Testis (tissue), 2 donors: ENCODE data around the gene STEAP2.

ENCODE experiments used
- POLR2A ChIP-seq: fragments of 450-650 bp; IDR thresholded peaks from one replicate; pipeline ENCODE4 v1.6.1; 2017; ENCODE audit warnings: antibody characterized with exemption, mild to moderate bottlenecking, moderate library complexity
- TF ChIP-seq, protein P1 (sequence below), 3 experiments: fragments of 450-650 bp in 2 of 3; fragments of 200-600 bp in 1 of 3; sonication (generic) in 1 of 3; IDR thresholded peaks; one replicate each; pipeline ENCODE4 v1.5.1; 2016 to 2019; ENCODE audit warnings: antibody characterized with exemption in 3 of 3, mild to moderate bottlenecking in 2 of 3, moderate library complexity in 1 of 3

DNA sequence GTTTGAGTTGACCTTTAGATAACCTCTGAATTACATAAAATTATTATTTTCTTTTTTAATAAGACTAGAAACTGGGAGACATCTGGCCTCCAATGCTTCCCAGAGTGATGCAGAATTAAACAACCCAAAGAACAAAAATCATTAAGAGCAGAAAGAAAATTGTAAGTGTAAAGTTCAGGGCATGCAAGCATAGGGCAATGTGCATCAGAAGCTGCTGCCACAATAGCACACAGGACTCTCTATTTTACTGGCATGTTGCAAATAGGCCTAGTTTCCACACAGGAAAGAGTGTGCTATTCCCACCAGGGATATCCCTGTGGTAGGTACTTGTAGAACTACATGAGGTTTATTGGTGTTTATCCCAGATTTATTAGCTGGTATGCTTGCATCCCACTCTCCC lies 20.5 kb upstream of the STEAP2 start:
- TF ChIP-seq, protein P1, sequence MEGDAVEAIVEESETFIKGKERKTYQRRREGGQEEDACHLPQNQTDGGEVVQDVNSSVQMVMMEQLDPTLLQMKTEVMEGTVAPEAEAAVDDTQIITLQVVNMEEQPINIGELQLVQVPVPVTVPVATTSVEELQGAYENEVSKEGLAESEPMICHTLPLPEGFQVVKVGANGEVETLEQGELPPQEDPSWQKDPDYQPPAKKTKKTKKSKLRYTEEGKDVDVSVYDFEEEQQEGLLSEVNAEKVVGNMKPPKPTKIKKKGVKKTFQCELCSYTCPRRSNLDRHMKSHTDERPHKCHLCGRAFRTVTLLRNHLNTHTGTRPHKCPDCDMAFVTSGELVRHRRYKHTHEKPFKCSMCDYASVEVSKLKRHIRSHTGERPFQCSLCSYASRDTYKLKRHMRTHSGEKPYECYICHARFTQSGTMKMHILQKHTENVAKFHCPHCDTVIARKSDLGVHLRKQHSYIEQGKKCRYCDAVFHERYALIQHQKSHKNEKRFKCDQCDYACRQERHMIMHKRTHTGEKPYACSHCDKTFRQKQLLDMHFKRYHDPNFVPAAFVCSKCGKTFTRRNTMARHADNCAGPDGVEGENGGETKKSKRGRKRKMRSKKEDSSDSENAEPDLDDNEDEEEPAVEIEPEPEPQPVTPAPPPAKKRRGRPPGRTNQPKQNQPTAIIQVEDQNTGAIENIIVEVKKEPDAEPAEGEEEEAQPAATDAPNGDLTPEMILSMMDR (IDR thresholded peaks at IDR 0.05) = no peak
- TF ChIP-seq POLR2A = no peak
